Hematopoietic multipotent progenitor cell treated with erythropoietin and hydrocortisone succinate and interleukin-3 and kit ligand, for 17 days (in vitro differentiated cells): Measurements from ENCODE around the gene FYN.
"Not testable (repeated sequence)": the region's sequence is repeated elsewhere in the genome, so short reads cannot be mapped to it uniquely, and the experiment has no call there.

Experiments used
- DNase-seq: peaks from one replicate; pipeline ENCODE4 v3.0.0-alpha.2; 2015; ENCODE audit warnings: low spot score

FYN gene

GRCh38 chr6:111873178-111874024 is at the start of gene FYN:
Gene FYN (minus strand): TSS chr6:111873452. CDS start chr6:111720051, 153,401 bp downstream.
- DNase-seq: peak; percentile 90

- DNase-seq: no peak
Observed at GRCh38 chr6:111922454-111923297, 49.4 kb upstream of the FYN start.

- no peak for DNase-seq
Observed at GRCh38 chr6:111921103-111921502, 47.9 kb upstream of the FYN start.

- DNase-seq: no peak
Observed at GRCh38 chr6:111920578-111920977, 47.3 kb upstream of the FYN start.

GRCh38 chr6:111918825-111919224 is 45.6 kb upstream of the FYN start:
- no peak for DNase-seq

GRCh38 chr6:111916747-111917146 is 43.5 kb upstream of the FYN start:
- no peak for DNase-seq

GRCh38 chr6:111914617-111915016 is 41.4 kb upstream of the FYN start:
- DNase-seq: no peak

GRCh38 chr6:111912904-111913303 is 39.7 kb upstream of the FYN start:
- no peak for DNase-seq

- no peak for DNase-seq
Observed at GRCh38 chr6:111911428-111911827, 38.2 kb upstream of the FYN start.

GRCh38 chr6:111909238-111909637 is 36.0 kb upstream of the FYN start:
- no peak for DNase-seq

- DNase-seq: not testable (repeated sequence)
Observed at GRCh38 chr6:111908365-111908764, 35.1 kb upstream of the FYN start.

GRCh38 chr6:111900735-111901134 is 27.5 kb upstream of the FYN start:
- no peak for DNase-seq

- no peak for DNase-seq
Observed at GRCh38 chr6:111899531-111899930, 26.3 kb upstream of the FYN start.

GRCh38 chr6:111898452-111898851 is 25.2 kb upstream of the FYN start:
- DNase-seq: no peak

- no peak for DNase-seq
Observed at GRCh38 chr6:111894951-111895350, 21.7 kb upstream of the FYN start.

- DNase-seq: no peak
Observed at GRCh38 chr6:111894272-111894671, 21.0 kb upstream of the FYN start.

- no peak for DNase-seq
Observed at GRCh38 chr6:111892431-111892830, 19.2 kb upstream of the FYN start.

GRCh38 chr6:111890988-111891387 is 17.7 kb upstream of the FYN start:
- DNase-seq: no peak

- no peak for DNase-seq
Observed at GRCh38 chr6:111888928-111889695, 15.9 kb upstream of the FYN start.

GRCh38 chr6:111886793-111887192 is 13.5 kb upstream of the FYN start:
- DNase-seq: not testable (repeated sequence)

- no peak for DNase-seq
Observed at GRCh38 chr6:111885373-111886027, 12.2 kb upstream of the FYN start.

- DNase-seq: no peak
Observed at GRCh38 chr6:111884068-111884467, 10.8 kb upstream of the FYN start.
